Measurements from ENCODE around the gene NTPCR. TPM values are rescaled to one million over a fixed set of nuclear protein-coding genes. Genes with fewer than 3 reads are reported as not detected.

NTPCR gene
- total RNA-seq, 2 experiments from 2014 or later: 27.2 to 31.1 TPM

DNA sequence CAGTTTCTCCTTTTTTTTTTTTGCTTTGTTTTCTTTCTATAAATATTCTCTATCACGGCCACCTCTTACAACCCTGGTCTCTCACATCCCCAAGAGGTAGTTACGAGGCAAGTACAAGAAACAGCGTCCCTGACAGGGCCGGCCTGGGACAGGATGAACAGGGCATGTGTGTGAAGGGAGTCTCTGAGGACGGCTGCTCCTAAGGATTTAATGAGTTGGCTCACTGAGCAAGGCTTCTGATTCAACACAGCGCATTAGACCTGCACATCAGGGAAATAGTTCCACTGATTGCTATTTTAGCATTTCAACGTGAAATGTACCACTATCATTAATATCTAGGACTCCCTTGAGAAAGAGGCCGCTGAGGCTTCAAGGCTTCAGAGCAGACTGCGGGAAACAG, 54.0 kb downstream of the NTPCR start:
- no peak overlapping the region for H3K27ac Mint-ChIP-seq
- ChIA-PET CTCF (no interaction called here), POLR2A (no interaction called here)
- H3K36me3 Mint-ChIP-seq (ENCODE audit: low read depth): peaks cover 14% of the 10 kb centered on the region
- H3K27me3 Mint-ChIP-seq: no peaks in the 10 kb centered on the region
- no peak for DNase-seq
- H3K4me1 Mint-ChIP-seq: no peaks in the 10 kb centered on the region
- peaks cover 4% of the 10 kb centered on the region for H3K9me3 Mint-ChIP-seq
- H3K4me3 Mint-ChIP-seq: no peak overlapping the region

- ChIA-PET POLR2A (no interaction called here), CTCF (no interaction called here)
- H3K27me3 Mint-ChIP-seq: no peaks in the 10 kb centered on the region
- no peak for DNase-seq
- H3K4me1 Mint-ChIP-seq: no peaks in the 10 kb centered on the region
- peaks cover 7% of the 10 kb centered on the region for H3K36me3 Mint-ChIP-seq (ENCODE audit: low read depth)
- peaks cover 4% of the 10 kb centered on the region for H3K9me3 Mint-ChIP-seq
- H3K27ac Mint-ChIP-seq: no peak overlapping the region
- no peak overlapping the region for H3K4me3 Mint-ChIP-seq
These were observed 54.7 kb downstream of the NTPCR start for GRCh38 chr1:233005156-233005555.

DNA sequence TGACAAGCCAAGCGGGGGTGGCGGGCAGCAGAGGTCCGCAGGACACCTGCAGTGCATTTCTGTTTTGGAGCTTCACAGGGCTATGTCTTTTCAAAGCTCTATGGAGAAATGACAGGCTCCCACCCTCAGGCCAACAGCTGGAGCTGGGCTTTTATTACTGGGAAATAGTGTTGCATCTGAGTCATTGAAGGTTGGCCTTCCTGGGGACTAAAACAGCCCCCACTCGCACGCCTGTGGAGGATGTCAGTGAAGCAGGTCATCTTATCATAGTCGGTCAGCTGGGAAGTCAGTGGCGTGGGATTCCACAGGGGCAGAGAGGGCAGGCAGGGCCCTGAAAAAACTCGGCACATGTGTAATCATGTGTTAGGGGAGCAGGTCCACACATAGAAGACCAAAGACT, 55.3 kb downstream of the NTPCR start:
- Mint-ChIP-seq H3K27me3 (no peaks in the 10 kb centered on the region), H3K4me1 (no peaks in the 10 kb centered on the region), H3K27ac (no peak overlapping the region), H3K36me3 (ENCODE audit: low read depth) (peaks cover 3% of the 10 kb centered on the region), H3K9me3 (peaks cover 4% of the 10 kb centered on the region), H3K4me3 (no peak overlapping the region)
- ChIA-PET CTCF (interaction anchor here (0.5 kb wide), 1 partner anchor 685 kb away, joined by 3 read pairs; no protein-coding TSS in a partner anchor), POLR2A (no interaction called here)
- no peak for DNase-seq

- Mint-ChIP-seq H3K27ac (no peak overlapping the region), H3K36me3 (ENCODE audit: low read depth) (peaks cover 3% of the 10 kb centered on the region), H3K9me3 (peaks cover 4% of the 10 kb centered on the region), H3K4me1 (no peaks in the 10 kb centered on the region), H3K27me3 (no peaks in the 10 kb centered on the region), H3K4me3 (no peak overlapping the region)
- DNase-seq: no peak
- ChIA-PET POLR2A (no interaction called here), CTCF (interaction anchor here (0.5 to 0.6 kb wide), 2 partner anchors 164 to 686 kb away, joined by 3 read pairs; no protein-coding TSS in a partner anchor)
These were observed 55.7 kb downstream of the NTPCR start for GRCh38 chr1:233006108-233006507.

GRCh38 chr1:233006541-233006973, 56.1 kb downstream of the NTPCR start:
- DNase-seq: no peak
- Mint-ChIP-seq H3K27me3 (no peaks in the 10 kb centered on the region), H3K27ac (no peak overlapping the region), H3K9me3 (peaks cover 4% of the 10 kb centered on the region), H3K4me3 (no peak overlapping the region), H3K36me3 (ENCODE audit: low read depth) (peaks cover 3% of the 10 kb centered on the region), H3K4me1 (no peaks in the 10 kb centered on the region)
- CTCF ChIA-PET: interaction anchor here (0.6 kb wide), 1 partner anchor 165 kb away, joined by 3 read pairs; no protein-coding TSS in a partner anchor
- POLR2A ChIA-PET: no interaction called here

- no peaks in the 10 kb centered on the region for H3K4me1 Mint-ChIP-seq
- no peaks in the 10 kb centered on the region for H3K27me3 Mint-ChIP-seq
- POLR2A ChIA-PET: no interaction called here
- CTCF ChIA-PET: no interaction called here
- peaks cover 22% of the 10 kb centered on the region for H3K36me3 Mint-ChIP-seq (ENCODE audit: low read depth)
- no peaks in the 10 kb centered on the region for H3K9me3 Mint-ChIP-seq
- H3K27ac Mint-ChIP-seq: no peak overlapping the region
- DNase-seq: no peak
- no peak overlapping the region for H3K4me3 Mint-ChIP-seq
These were observed 59.7 kb downstream of the NTPCR start for GRCh38 chr1:233010146-233010545.

DNA sequence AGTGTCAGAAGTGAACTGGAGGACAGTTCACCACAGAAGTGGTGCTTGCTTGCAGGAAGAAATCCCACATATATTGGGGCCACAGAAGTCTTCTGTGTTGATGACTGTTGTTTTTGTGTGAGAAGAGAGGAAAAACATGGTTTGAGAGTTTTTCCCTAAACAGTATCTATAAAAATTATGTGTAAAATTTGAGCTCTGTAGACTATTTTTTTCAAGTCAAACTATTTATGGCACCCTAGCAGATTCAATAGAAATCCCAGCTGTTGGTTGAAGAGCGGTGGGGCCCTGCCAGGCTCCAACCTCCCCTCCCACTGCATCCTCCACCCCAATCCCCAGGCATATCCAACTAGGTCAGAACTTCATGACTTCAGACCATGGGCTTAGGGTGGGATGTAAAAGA, 61.6 kb downstream of the NTPCR start:
- no peak for DNase-seq
- Mint-ChIP-seq H3K27me3 (no peaks in the 10 kb centered on the region), H3K36me3 (ENCODE audit: low read depth) (peaks cover 20% of the 10 kb centered on the region), H3K9me3 (no peaks in the 10 kb centered on the region), H3K27ac (no peak overlapping the region), H3K4me1 (peaks cover 10% of the 10 kb centered on the region), H3K4me3 (no peak overlapping the region)
- ChIA-PET POLR2A (no interaction called here), CTCF (no interaction called here)

DNA sequence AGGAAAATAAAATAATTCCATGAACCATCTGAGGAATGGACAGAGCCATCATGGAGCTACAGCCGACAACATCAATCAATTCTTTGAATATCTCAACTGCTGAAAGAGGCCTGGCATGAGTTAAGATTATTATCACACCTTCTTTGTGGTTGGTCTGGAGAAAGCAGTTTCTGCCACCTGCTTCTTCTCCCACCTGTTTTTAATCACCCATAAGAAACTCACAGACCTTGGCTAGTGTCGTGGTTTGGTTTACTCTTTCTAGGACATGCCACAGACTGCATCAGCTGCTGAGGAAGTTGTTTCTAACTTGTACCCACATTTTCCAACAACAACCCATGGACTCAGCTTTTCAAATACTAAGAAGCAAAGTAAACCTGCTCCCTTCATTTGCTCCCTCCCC, 65.6 kb downstream of the NTPCR start:
- Mint-ChIP-seq H3K27me3 (no peaks in the 10 kb centered on the region), H3K27ac (no peak overlapping the region), H3K4me3 (no peak overlapping the region), H3K36me3 (ENCODE audit: low read depth) (peaks cover 24% of the 10 kb centered on the region), H3K9me3 (no peaks in the 10 kb centered on the region), H3K4me1 (peaks cover 14% of the 10 kb centered on the region)
- CTCF ChIA-PET: no interaction called here
- DNase-seq: no peak
- POLR2A ChIA-PET: no interaction called here

- POLR2A ChIA-PET: no interaction called here
- CTCF ChIA-PET: no interaction called here
- DNase-seq: no peak
- H3K27me3 Mint-ChIP-seq: no peaks in the 10 kb centered on the region
- H3K36me3 Mint-ChIP-seq (ENCODE audit: low read depth): peaks cover 21% of the 10 kb centered on the region
- H3K27ac Mint-ChIP-seq: no peak overlapping the region
- no peak overlapping the region for H3K4me3 Mint-ChIP-seq
- H3K4me1 Mint-ChIP-seq: peaks cover 14% of the 10 kb centered on the region
- no peaks in the 10 kb centered on the region for H3K9me3 Mint-ChIP-seq
These were observed 66.4 kb downstream of the NTPCR start for GRCh38 chr1:233016798-233017197.

GRCh38 chr1:233019083-233019482, 68.7 kb downstream of the NTPCR start:
- no peak for DNase-seq
- H3K27ac Mint-ChIP-seq: no peak overlapping the region
- no peak overlapping the region for H3K4me3 Mint-ChIP-seq
- POLR2A ChIA-PET: no interaction called here
- H3K4me1 Mint-ChIP-seq: peaks cover 14% of the 10 kb centered on the region
- H3K36me3 Mint-ChIP-seq (ENCODE audit: low read depth): peaks cover 10% of the 10 kb centered on the region
- CTCF ChIA-PET: no interaction called here
- no peaks in the 10 kb centered on the region for H3K27me3 Mint-ChIP-seq
- H3K9me3 Mint-ChIP-seq: no peaks in the 10 kb centered on the region

DNA sequence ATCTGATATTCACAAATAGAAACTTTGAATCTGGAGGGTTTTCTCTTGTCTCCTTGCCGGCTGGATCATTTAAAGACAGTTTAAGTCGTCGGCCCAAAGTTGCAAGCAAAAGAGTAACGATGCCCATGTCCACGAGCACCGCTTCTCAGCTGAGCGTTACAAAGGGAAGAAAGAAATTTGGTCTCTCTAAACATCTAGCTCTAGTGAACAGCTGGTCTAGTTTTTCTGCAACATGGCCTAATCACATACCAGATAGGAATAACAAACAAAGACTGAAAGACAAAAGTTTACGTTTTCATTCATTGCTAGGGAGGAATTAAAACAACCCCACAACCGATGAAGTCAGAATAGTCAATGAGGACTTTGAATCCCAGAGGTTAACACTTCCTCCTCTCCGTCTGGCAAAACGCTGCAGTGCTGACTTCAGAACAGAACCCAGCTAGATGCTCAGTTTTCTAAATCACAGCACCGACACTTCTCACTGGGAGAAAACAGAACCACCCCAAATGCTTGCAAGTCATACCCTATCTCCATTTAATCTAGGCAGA, 69.4 kb downstream of the NTPCR start:
- H3K27ac Mint-ChIP-seq: no peak overlapping the region

GRCh38 chr1:233020426-233020825, 70.0 kb downstream of the NTPCR start:
- H3K9me3 Mint-ChIP-seq: no peaks in the 10 kb centered on the region
- H3K27ac Mint-ChIP-seq: no peak overlapping the region
- ChIA-PET CTCF (no interaction called here), POLR2A (no interaction called here)
- no peak overlapping the region for H3K4me3 Mint-ChIP-seq
- peaks cover 14% of the 10 kb centered on the region for H3K4me1 Mint-ChIP-seq
- peaks cover 8% of the 10 kb centered on the region for H3K36me3 Mint-ChIP-seq (ENCODE audit: low read depth)
- no peak for DNase-seq
- H3K27me3 Mint-ChIP-seq: no peaks in the 10 kb centered on the region

More for the DNA sequence above, 69.4 kb downstream of the NTPCR start:
- Mint-ChIP-seq H3K36me3 (ENCODE audit: low read depth) (peaks cover 8% of the 10 kb centered on the region), H3K4me1 (peaks cover 14% of the 10 kb centered on the region), H3K9me3 (no peaks in the 10 kb centered on the region), H3K4me3 (no peak overlapping the region), H3K27me3 (no peaks in the 10 kb centered on the region)
- DNase-seq: no peak
- CTCF ChIA-PET: no interaction called here
- POLR2A ChIA-PET: no interaction called here

- Mint-ChIP-seq H3K4me3 (no peak overlapping the region), H3K36me3 (ENCODE audit: low read depth) (peaks cover 8% of the 10 kb centered on the region), H3K27ac (no peak overlapping the region), H3K27me3 (no peaks in the 10 kb centered on the region), H3K4me1 (peaks cover 4% of the 10 kb centered on the region), H3K9me3 (no peaks in the 10 kb centered on the region)
- ChIA-PET POLR2A (no interaction called here), CTCF (no interaction called here)
- DNase-seq: no peak
These were observed 71.8 kb downstream of the NTPCR start for GRCh38 chr1:233022246-233022645.

GRCh38 chr1:233024199-233024598, 73.8 kb downstream of the NTPCR start:
- Mint-ChIP-seq H3K27ac (no peak overlapping the region), H3K27me3 (no peaks in the 10 kb centered on the region), H3K4me1 (peaks cover 4% of the 10 kb centered on the region), H3K4me3 (no peak overlapping the region), H3K36me3 (ENCODE audit: low read depth) (peaks cover 5% of the 10 kb centered on the region), H3K9me3 (no peaks in the 10 kb centered on the region)
- CTCF ChIA-PET: interaction anchor here (0.6 kb wide), 1 partner anchor 490 kb away, joined by 4 read pairs; no protein-coding TSS in a partner anchor
- DNase-seq: no peak
- POLR2A ChIA-PET: no interaction called here

All from activated CD4-positive, alpha-beta memory T cell treated with anti-CD3 and anti-CD28 coated beads, Interleukin-2, amount 10 ng/mL, durations not matched to agents 7 days and 5 days (primary cell).